Esophagus squamous epithelium (tissue), 4 donors: Measurements from ENCODE around the gene OTOG.

Experiments
- POLR2A ChIP-seq, 4 donors: fragments of 450-650 bp; IDR thresholded peaks; one replicate each; pipeline ENCODE4 v1.6.1; 2017; ENCODE audit warnings: antibody characterized with exemption in 4 of 4, mild to moderate bottlenecking in 4 of 4, moderate library complexity in 3 of 4
- TF ChIP-seq, protein P1 (sequence below), 6 experiments: fragments of 450-650 bp in 4 of 6; fragments of 200-600 bp in 2 of 6; sonication (generic) in 2 of 6; IDR thresholded peaks; one replicate each; pipeline ENCODE4 v1.5.1; 2016 to 2019; ENCODE audit warnings: antibody characterized with exemption in 6 of 6, mild to moderate bottlenecking in 4 of 6, moderate library complexity in 4 of 6

DNA sequence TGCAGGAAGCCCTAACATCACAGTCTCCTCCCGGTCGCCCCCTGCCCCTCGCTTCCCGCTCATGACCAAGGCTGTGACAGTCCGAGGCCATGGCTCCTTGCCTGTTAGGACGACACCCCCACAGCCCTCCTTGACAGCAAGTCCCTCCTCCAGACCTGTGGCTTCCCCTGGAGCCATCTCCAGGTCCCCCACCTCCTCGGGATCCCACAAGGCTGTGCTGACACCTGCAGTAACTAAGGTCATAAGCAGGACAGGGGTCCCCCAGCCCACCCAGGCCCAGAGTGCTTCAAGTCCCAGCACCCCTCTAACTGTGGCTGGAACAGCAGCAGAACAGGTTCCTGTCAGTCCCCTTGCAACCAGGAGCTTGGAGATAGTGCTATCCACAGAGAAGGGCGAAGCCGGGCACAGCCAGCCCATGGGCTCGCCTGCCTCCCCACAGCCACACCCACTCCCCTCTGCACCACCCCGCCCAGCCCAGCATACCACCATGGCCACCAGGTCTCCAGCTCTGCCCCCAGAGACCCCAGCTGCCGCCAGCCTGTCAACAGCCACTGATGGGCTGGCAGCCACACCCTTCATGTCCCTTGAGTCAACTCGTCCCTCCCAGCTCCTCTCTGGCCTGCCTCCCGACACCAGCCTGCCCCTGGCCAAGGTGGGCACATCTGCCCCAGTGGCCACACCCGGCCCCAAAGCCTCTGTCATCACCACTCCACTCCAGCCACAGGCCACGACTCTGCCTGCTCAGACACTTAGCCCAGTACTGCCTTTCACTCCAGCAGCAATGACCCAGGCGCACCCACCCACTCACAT is 63.2 kb downstream of the OTOG start:
- TF ChIP-seq, protein P1, sequence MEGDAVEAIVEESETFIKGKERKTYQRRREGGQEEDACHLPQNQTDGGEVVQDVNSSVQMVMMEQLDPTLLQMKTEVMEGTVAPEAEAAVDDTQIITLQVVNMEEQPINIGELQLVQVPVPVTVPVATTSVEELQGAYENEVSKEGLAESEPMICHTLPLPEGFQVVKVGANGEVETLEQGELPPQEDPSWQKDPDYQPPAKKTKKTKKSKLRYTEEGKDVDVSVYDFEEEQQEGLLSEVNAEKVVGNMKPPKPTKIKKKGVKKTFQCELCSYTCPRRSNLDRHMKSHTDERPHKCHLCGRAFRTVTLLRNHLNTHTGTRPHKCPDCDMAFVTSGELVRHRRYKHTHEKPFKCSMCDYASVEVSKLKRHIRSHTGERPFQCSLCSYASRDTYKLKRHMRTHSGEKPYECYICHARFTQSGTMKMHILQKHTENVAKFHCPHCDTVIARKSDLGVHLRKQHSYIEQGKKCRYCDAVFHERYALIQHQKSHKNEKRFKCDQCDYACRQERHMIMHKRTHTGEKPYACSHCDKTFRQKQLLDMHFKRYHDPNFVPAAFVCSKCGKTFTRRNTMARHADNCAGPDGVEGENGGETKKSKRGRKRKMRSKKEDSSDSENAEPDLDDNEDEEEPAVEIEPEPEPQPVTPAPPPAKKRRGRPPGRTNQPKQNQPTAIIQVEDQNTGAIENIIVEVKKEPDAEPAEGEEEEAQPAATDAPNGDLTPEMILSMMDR (IDR thresholded peaks at IDR 0.05): no peak
- TF ChIP-seq POLR2A (IDR thresholded peaks at IDR 0.05): no peak
